Measurements from ENCODE around the gene UCP2.

GRCh38 chr11:74010306-74011300, 28.0 kb upstream of the UCP2 start:
- TF ChIP-seq, protein P1, sequence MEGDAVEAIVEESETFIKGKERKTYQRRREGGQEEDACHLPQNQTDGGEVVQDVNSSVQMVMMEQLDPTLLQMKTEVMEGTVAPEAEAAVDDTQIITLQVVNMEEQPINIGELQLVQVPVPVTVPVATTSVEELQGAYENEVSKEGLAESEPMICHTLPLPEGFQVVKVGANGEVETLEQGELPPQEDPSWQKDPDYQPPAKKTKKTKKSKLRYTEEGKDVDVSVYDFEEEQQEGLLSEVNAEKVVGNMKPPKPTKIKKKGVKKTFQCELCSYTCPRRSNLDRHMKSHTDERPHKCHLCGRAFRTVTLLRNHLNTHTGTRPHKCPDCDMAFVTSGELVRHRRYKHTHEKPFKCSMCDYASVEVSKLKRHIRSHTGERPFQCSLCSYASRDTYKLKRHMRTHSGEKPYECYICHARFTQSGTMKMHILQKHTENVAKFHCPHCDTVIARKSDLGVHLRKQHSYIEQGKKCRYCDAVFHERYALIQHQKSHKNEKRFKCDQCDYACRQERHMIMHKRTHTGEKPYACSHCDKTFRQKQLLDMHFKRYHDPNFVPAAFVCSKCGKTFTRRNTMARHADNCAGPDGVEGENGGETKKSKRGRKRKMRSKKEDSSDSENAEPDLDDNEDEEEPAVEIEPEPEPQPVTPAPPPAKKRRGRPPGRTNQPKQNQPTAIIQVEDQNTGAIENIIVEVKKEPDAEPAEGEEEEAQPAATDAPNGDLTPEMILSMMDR (conservative IDR thresholded peaks at IDR 0.05; ENCODE audit: low read length): no peak
- no peak for TF ChIP-seq EZH2phosphoT487 (IDR thresholded peaks at IDR 0.05; ENCODE audit: borderline replicate concordance, low read depth, low read length)
